Retinal pigment epithelial cell (primary cell): ENCODE data around the gene CALM1.
A peak's percentile ranks its signal among the peaks of the same experiment; 100 is the strongest.

Experiments used
- DNase-seq: peaks from one replicate; pipeline ENCODE4 v3.0.0-alpha.2; 2010; ENCODE audit warnings: low read depth
- H3K4me3 ChIP-seq: 2 replicates; pipeline ENCODE4 v1.5.1; 2011; ENCODE audit warnings: mild to moderate bottlenecking, low read length, control low read depth, moderate library complexity
- TF ChIP-seq, protein P1 (sequence below): conservative IDR thresholded peaks from 2 replicates; pipeline ENCODE4 v1.5.1; 2011; ENCODE audit warnings: low read depth, low read length, control low read depth, inconsistent platforms

CALM1 gene

DNA sequence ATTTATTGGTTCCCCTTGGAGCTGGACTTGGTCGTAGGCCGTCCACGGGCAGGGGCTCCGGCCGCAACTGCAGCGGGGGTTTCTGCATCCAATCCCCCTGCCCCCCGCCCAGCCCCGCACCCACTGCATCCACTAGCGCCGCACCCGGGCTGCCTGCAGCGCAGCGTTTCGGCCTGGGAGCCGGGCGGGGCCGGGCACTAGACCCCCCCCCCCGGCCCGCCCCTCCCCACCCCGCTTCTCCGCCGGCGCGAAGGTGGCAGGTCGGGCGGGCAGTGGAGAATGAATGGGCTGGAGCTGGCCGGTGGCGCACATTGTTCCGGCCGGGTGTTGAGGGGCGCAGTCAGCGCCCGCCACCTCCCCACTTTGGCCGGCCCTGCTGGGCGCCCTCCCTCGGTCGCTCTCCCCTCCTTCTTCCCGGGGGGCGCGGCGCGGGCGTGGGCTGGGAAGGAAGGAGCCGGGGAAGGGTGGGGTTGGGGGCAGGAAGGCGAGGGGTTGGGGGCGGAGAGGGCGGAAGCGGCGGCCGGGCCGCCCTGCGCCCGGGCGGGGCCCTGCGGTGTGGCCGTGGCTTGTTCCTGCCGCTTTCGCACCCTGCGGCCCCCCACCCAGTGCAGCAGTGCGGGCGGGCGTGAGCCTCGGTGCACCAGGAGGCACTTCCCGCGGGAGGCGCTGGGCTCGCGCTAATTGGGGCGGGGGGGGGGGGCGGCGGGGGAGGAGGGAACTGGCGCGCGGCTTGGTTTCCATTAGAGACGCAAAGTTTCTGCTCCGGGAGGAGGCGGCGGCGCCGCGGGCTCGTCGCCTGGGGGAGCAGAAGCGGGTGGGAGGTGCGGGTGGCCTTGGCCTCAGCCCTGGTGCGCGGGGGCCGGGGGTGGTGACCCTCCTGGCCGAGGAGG, 841 bp downstream of the CALM1 start:
- DNase-seq: no peak
- peak overlapping the region; percentile 98 for H3K4me3 ChIP-seq
- TF ChIP-seq, protein P1, sequence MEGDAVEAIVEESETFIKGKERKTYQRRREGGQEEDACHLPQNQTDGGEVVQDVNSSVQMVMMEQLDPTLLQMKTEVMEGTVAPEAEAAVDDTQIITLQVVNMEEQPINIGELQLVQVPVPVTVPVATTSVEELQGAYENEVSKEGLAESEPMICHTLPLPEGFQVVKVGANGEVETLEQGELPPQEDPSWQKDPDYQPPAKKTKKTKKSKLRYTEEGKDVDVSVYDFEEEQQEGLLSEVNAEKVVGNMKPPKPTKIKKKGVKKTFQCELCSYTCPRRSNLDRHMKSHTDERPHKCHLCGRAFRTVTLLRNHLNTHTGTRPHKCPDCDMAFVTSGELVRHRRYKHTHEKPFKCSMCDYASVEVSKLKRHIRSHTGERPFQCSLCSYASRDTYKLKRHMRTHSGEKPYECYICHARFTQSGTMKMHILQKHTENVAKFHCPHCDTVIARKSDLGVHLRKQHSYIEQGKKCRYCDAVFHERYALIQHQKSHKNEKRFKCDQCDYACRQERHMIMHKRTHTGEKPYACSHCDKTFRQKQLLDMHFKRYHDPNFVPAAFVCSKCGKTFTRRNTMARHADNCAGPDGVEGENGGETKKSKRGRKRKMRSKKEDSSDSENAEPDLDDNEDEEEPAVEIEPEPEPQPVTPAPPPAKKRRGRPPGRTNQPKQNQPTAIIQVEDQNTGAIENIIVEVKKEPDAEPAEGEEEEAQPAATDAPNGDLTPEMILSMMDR: no peak

DNA sequence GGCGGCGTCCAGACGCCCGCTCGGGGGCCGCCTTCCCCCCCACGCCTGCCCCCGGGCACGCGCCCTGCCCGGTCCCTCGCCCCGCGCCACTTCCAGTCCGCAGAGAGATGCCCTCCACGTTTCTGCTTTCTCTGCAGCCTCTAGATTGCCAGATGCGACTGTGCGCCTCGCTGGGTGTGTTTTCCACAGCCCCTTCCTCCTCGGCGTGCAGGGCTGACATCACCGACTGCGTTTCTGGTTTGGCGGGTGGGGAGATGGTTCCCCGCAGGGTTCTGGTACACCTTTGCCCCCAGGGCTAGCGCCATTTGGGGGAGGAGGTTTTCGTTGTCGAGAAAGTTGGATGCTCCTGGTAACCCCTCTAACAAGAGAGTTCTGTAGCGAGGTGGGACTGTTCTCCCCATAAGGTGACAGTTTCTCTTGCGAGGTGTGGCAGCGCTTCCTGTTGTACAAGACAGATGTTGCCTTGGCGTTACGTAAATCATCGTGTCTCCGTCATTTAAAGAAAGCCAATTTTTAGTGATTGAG, 1.5 kb downstream of the CALM1 start:
- DNase-seq: no peak
- TF ChIP-seq, protein P1: no peak

GRCh38 chr14:90398841-90399540, 2.2 kb downstream of the CALM1 start:
- DNase-seq: no peak
- TF ChIP-seq, protein P1: no peak
- H3K4me3 ChIP-seq: peak overlapping the region; percentile 98

More for the DNA sequence above, 1.5 kb downstream of the CALM1 start:
- peak overlapping the region; percentile 98 for H3K4me3 ChIP-seq

DNA sequence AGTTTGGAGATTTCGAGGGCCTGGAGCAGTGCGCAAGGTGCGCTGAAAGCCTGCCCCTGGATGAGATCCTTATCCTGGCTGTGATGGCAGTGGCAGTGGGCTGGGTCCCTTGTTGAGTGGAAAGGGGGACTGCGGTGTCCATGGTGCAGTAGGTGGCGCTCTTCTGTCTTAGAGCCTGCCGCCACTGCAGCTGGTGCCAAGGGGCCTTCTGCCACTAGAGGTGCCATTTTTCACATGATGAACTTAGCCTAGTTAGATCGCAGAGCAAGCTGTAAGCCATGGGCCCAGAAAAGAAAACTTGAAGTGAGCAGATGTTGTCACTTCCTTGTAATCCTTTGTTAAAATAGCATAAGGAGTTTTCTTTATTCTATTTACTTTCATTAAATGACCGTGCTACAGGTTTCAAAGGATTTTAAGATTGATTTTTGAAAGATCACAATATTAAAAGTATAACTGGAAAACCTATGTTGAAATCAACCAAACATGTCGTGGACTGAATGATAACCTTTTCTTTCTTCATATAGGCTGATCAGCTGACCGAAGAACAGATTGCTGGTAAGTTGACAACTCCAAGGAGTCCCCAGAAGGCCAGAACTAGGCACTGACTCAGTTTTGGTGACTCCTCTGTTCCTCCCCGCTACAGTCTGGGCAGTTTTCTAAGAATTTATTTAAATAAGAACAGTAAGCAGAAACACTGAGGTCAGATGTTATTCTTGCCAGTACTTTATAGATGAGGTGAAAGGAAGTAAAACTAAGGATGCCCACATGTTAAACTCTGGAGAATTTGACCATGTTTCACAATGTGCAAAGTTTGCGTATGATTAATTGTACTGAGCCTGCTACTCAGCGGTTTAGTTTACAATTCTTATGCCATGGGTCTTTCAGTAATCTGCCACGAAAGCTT, 3.0 kb downstream of the CALM1 start:
- peak overlapping the region; percentile 98 for H3K4me3 ChIP-seq
- DNase-seq: peak; percentile 77
- TF ChIP-seq, protein P1: peak; percentile 100

- DNase-seq: no peak
- TF ChIP-seq, protein P1: no peak
Measured at GRCh38 chr14:90400904-90401561, 4.2 kb downstream of the CALM1 start.

DNA sequence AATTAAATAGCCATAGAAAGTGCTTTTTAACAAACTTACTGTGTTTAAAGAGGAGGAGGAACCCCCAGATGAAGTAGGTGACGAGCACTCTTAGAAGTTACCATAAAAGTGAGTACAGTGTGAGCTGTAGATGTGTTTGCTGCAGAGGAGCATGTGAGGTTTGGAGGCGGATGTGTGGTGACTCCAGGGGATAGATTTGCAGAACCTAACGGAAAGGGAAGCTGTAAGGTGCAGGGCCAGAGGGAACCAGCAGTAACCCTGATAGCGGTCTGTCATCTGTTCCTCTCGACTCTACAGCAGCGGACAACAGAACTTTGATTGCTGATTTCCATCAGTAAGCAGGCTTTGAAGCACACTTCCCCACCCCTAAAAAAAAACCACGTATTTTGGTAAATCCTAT, 5.2 kb downstream of the CALM1 start:
- TF ChIP-seq, protein P1: no peak
- DNase-seq: no peak
- no peak overlapping the region for H3K4me3 ChIP-seq

More at GRCh38 chr14:90400904-90401561, 4.2 kb downstream of the CALM1 start:
- H3K4me3 ChIP-seq: no peak overlapping the region
